Trophoblast cell (in vitro differentiated cells and primary cell): ENCODE measurements around the gene ANP32B.
"Not testable (repeated sequence)": the region's sequence is repeated elsewhere in the genome, so short reads cannot be mapped to it uniquely, and the experiment has no call there.

Source experiments
- DNase-seq, 2 donors: peaks; one replicate each; pipeline ENCODE4 v3.0.0-alpha.2; 2016
- H2AFZ ChIP-seq: 2 replicates; pipeline ENCODE4 v1.6.1; 2013; ENCODE audit warnings: low read length, moderate library complexity, mild to moderate bottlenecking; ENCODE audit not compliant: insufficient read depth, poor library complexity
- H2AK5ac ChIP-seq: 2 replicates; pipeline ENCODE4 v1.6.1; 2013; ENCODE audit warnings: mild to moderate bottlenecking, low read length
- H2BK120ac ChIP-seq: 2 replicates; pipeline ENCODE4 v1.6.1; 2013; ENCODE audit warnings: low read length, mild to moderate bottlenecking, moderate library complexity; ENCODE audit not compliant: insufficient read depth, poor library complexity
- H2BK12ac ChIP-seq: 2 replicates; pipeline ENCODE4 v1.6.1; 2013; ENCODE audit warnings: mild to moderate bottlenecking, low read length, moderate library complexity
- H2BK5ac ChIP-seq: 2 replicates; pipeline ENCODE4 v1.6.1; 2013; ENCODE audit warnings: low read length, low read depth, moderate library complexity, mild to moderate bottlenecking; ENCODE audit not compliant: poor library complexity
- H3K14ac ChIP-seq: 2 replicates; pipeline ENCODE4 v1.6.1; 2013; ENCODE audit warnings: mild to moderate bottlenecking, low read length
- H3K18ac ChIP-seq: 2 replicates; pipeline ENCODE4 v1.6.1; 2013; ENCODE audit warnings: mild to moderate bottlenecking, low read length
- H3K23ac ChIP-seq: 2 replicates; pipeline ENCODE4 v1.6.1; 2013; ENCODE audit warnings: low read length
- H3K27ac ChIP-seq: 2 replicates; pipeline ENCODE4 v1.5.1; 2013; ENCODE audit warnings: low read depth, mild to moderate bottlenecking, inconsistent platforms, low read length, moderate library complexity
- H3K27me3 ChIP-seq: 2 replicates; pipeline ENCODE4 v1.6.1; 2013; ENCODE audit warnings: inconsistent platforms, mild to moderate bottlenecking, low read length, moderate library complexity; ENCODE audit not compliant: insufficient read depth
- H3K36me3 ChIP-seq, 2 experiments: 1 replicate in 1 of 2; 2 replicates in 1 of 2; pipeline ENCODE4 v1.6.1; 2013; ENCODE audit warnings: low read length in 2 of 2, mild to moderate bottlenecking in 2 of 2, moderate library complexity in 1 of 2; ENCODE audit not compliant: insufficient read depth in 2 of 2, control insufficient read depth in 1 of 2
- H3K4ac ChIP-seq: 2 replicates; pipeline ENCODE4 v1.6.1; 2013; ENCODE audit warnings: low read depth, mild to moderate bottlenecking, low read length, moderate library complexity
- H3K4me1 ChIP-seq, 2 experiments: 1 replicate in 1 of 2; 2 replicates in 1 of 2; pipeline ENCODE4 v1.6.1; 2013; ENCODE audit warnings: low read length in 2 of 2, mild to moderate bottlenecking in 2 of 2, moderate library complexity in 1 of 2; ENCODE audit not compliant: insufficient read depth in 2 of 2, control insufficient read depth in 1 of 2
- H3K4me2 ChIP-seq: 2 replicates; pipeline ENCODE4 v1.6.1; 2013; ENCODE audit warnings: inconsistent platforms, mild to moderate bottlenecking, low read length, moderate library complexity
- H3K4me3 ChIP-seq: 2 replicates; pipeline ENCODE4 v1.5.1; 2013; ENCODE audit warnings: mild to moderate bottlenecking, low read depth, low read length, inconsistent platforms
- H3K79me1 ChIP-seq: one replicate; pipeline ENCODE4 v1.6.1; 2013; ENCODE audit warnings: low read length
- H3K79me2 ChIP-seq: 2 replicates; pipeline ENCODE4 v1.6.1; 2013; ENCODE audit warnings: low read length, mild to moderate bottlenecking; ENCODE audit not compliant: control insufficient read depth, insufficient read depth, poor library complexity
- H3K9ac ChIP-seq: 2 replicates; pipeline ENCODE4 v1.6.1; 2013; ENCODE audit warnings: mild to moderate bottlenecking, low read length
- H3K9me3 ChIP-seq: 2 replicates; pipeline ENCODE4 v1.6.1; 2013; ENCODE audit warnings: low read depth, mild to moderate bottlenecking, control low read depth, inconsistent platforms, low read length; ENCODE audit not compliant: insufficient read depth
- H4K12ac ChIP-seq: 2 replicates; pipeline ENCODE4 v1.6.1; 2013; ENCODE audit warnings: low read depth, mild to moderate bottlenecking, low read length, moderate library complexity
- H4K8ac ChIP-seq: 2 replicates; pipeline ENCODE4 v1.6.1; 2013; ENCODE audit warnings: low read depth, mild to moderate bottlenecking, low read length, moderate library complexity
- H4K91ac ChIP-seq: one replicate; pipeline ENCODE4 v1.6.1; 2013; ENCODE audit warnings: low read depth, mild to moderate bottlenecking, low read length, moderate library complexity
- whole genome bisulfite sequencing: extraction: QIAGEN DNeasy Blood & Tissue Kit; methylation state at CpG from one replicate; pipeline ENCODE4 v1.1.7; 2013; ENCODE audit warnings: missing lambda C conversion rate; ENCODE audit not compliant: insufficient read length, insufficient coverage; ENCODE audit errors: extremely low coverage; 5-methylcytosine and 5-hydroxymethylcytosine counted together

ANP32B gene

GRCh38 chr9:98019098-98019497, 36.0 kb downstream of the ANP32B start:
- H3K4ac ChIP-seq: no peak overlapping the region
- no peak overlapping the region for H4K91ac ChIP-seq
- H3K4me3 ChIP-seq: no peak overlapping the region
- H2BK12ac ChIP-seq: no peak overlapping the region
- no CpG with 5 or more reads among the region's 4 CpGs for WGBS
- H3K4me1 ChIP-seq: no peaks in the 10 kb centered on the region
- no peak overlapping the region for H3K18ac ChIP-seq
- no peaks in the 10 kb centered on the region for H3K79me2 ChIP-seq
- no peak for DNase-seq
- no peak overlapping the region for H2BK120ac ChIP-seq
- no peak overlapping the region for H2AFZ ChIP-seq
- H3K9me3 ChIP-seq: no peaks in the 10 kb centered on the region
- H3K27ac ChIP-seq: no peak overlapping the region
- H3K14ac ChIP-seq: no peak overlapping the region
- H3K4me2 ChIP-seq: no peak overlapping the region
- no peak overlapping the region for H4K12ac ChIP-seq
- H3K79me1 ChIP-seq: no peaks in the 10 kb centered on the region
- H3K27me3 ChIP-seq: no peaks in the 10 kb centered on the region
- no peak overlapping the region for H2BK5ac ChIP-seq
- H3K9ac ChIP-seq: no peak overlapping the region
- H3K36me3 ChIP-seq: peaks cover 9 to 46% of the 10 kb centered on the region in 2 experiments
- no peak overlapping the region for H2AK5ac ChIP-seq
- H3K23ac ChIP-seq: no peak overlapping the region
- H4K8ac ChIP-seq: no peak overlapping the region

GRCh38 chr9:98019869-98020268, 36.7 kb downstream of the ANP32B start:
- not testable (repeated sequence) for H3K4ac ChIP-seq, H3K4me3 ChIP-seq, H3K14ac ChIP-seq, H3K4me2 ChIP-seq, H3K79me1 ChIP-seq, H4K12ac ChIP-seq, H3K9me3 ChIP-seq, H4K8ac ChIP-seq, H3K27ac ChIP-seq, H3K9ac ChIP-seq, DNase-seq, H3K18ac ChIP-seq, H3K4me1 ChIP-seq, H2BK120ac ChIP-seq, H2AFZ ChIP-seq, H3K23ac ChIP-seq, H4K91ac ChIP-seq, H2BK5ac ChIP-seq, H2BK12ac ChIP-seq, H3K79me2 ChIP-seq, H3K27me3 ChIP-seq, H2AK5ac ChIP-seq
- H3K36me3 ChIP-seq: peaks cover 9 to 43% of the 10 kb centered on the region in 2 experiments
- no CpG with 5 or more reads among the region's 5 CpGs for WGBS

- H3K4me3 ChIP-seq: no peak overlapping the region
- no peak overlapping the region for H2BK120ac ChIP-seq
- no peak overlapping the region for H2AK5ac ChIP-seq
- H4K91ac ChIP-seq: no peak overlapping the region
- no peak overlapping the region for H3K4ac ChIP-seq
- no CpG with 5 or more reads among the region's 8 CpGs for WGBS
- H3K23ac ChIP-seq: no peak overlapping the region
- H3K79me1 ChIP-seq: no peaks in the 10 kb centered on the region
- H2AFZ ChIP-seq: no peak overlapping the region
- H3K4me1 ChIP-seq: no peaks in the 10 kb centered on the region
- no peak overlapping the region for H4K8ac ChIP-seq
- peaks cover 9 to 37% of the 10 kb centered on the region in 2 experiments for H3K36me3 ChIP-seq
- no peak overlapping the region for H3K9ac ChIP-seq
- no peak overlapping the region for H3K18ac ChIP-seq
- H3K4me2 ChIP-seq: no peak overlapping the region
- no peaks in the 10 kb centered on the region for H3K79me2 ChIP-seq
- no peaks in the 10 kb centered on the region for H3K9me3 ChIP-seq
- DNase-seq: no peak
- H3K27me3 ChIP-seq: no peaks in the 10 kb centered on the region
- H2BK12ac ChIP-seq: no peak overlapping the region
- no peak overlapping the region for H3K27ac ChIP-seq
- H4K12ac ChIP-seq: no peak overlapping the region
- no peak overlapping the region for H3K14ac ChIP-seq
- H2BK5ac ChIP-seq: no peak overlapping the region
Observed at GRCh38 chr9:98020476-98021145, 37.5 kb downstream of the ANP32B start.

GRCh38 chr9:98021306-98022040, 38.3 kb downstream of the ANP32B start:
- H3K27me3 ChIP-seq: no peaks in the 10 kb centered on the region
- no peak overlapping the region for H3K4me2 ChIP-seq
- no peaks in the 10 kb centered on the region for H3K79me2 ChIP-seq
- H3K4me3 ChIP-seq: no peak overlapping the region
- H2BK12ac ChIP-seq: no peak overlapping the region
- no peak overlapping the region for H3K18ac ChIP-seq
- H4K8ac ChIP-seq: no peak overlapping the region
- no peak overlapping the region for H3K9ac ChIP-seq
- no peak overlapping the region for H2BK120ac ChIP-seq
- H3K36me3 ChIP-seq: peaks cover 9 to 34% of the 10 kb centered on the region in 2 experiments
- no peak overlapping the region for H2AFZ ChIP-seq
- H3K9me3 ChIP-seq: no peaks in the 10 kb centered on the region
- no peak overlapping the region for H3K27ac ChIP-seq
- H3K4me1 ChIP-seq: peaks cover 0 to 2% of the 10 kb centered on the region in 2 experiments
- H3K79me1 ChIP-seq: no peaks in the 10 kb centered on the region
- H2AK5ac ChIP-seq: no peak overlapping the region
- H4K91ac ChIP-seq: no peak overlapping the region
- H3K14ac ChIP-seq: no peak overlapping the region
- H3K4ac ChIP-seq: no peak overlapping the region
- WGBS: no CpG with 5 or more reads among the region's 8 CpGs
- H2BK5ac ChIP-seq: no peak overlapping the region
- H4K12ac ChIP-seq: no peak overlapping the region
- no peak for DNase-seq
- no peak overlapping the region for H3K23ac ChIP-seq
